NCI-H2107 (cell line): ENCODE data around the gene TP53AIP1.
A peak's percentile ranks its signal among the peaks of the same experiment; 100 is the strongest.

ENCODE experiments used
- DNase-seq: peaks from one replicate; lab custom pipeline; 2025; lab: John Stamatoyannopoulos, UW

TP53AIP1 gene

GRCh38 chr11:128890543-128891368 is 51.9 kb downstream of the TP53AIP1 start, which contains the start of gene KCNJ5:
KCNJ5 (plus strand) TSS chr11:128891356; CDS start chr11:128911274, 19,918 bp downstream.
- DNase-seq = no peak

- no peak for DNase-seq
Measured at GRCh38 chr11:128890216-128890542, 52.5 kb downstream of the TP53AIP1 start.

- no peak for DNase-seq
Measured at GRCh38 chr11:128889657-128890213, 52.9 kb downstream of the TP53AIP1 start.

GRCh38 chr11:128888034-128888985 is 54.4 kb downstream of the TP53AIP1 start:
- no peak for DNase-seq

GRCh38 chr11:128886406-128887124 is 56.1 kb downstream of the TP53AIP1 start:
- peak; percentile 30 for DNase-seq
